ENCODE measurements around the gene CROCC.
"Not testable (repeated sequence)": the region's sequence is repeated elsewhere in the genome, so short reads cannot be mapped to it uniquely, and the experiment has no call there.

Gene CROCC

GRCh38 chr1:16946185-16946584 lies 24.5 kb downstream of the CROCC start:
- not testable (repeated sequence) for H3K9me3 ChIP-seq (ENCODE audit: control insufficient read depth in 2 of 2, low read length in 2 of 2); H3K27me3 ChIP-seq (ENCODE audit: control insufficient read depth in 1 of 2, insufficient read depth in 2 of 2, low read length in 2 of 2); H3K27ac ChIP-seq (ENCODE audit: low read length); H3K4me1 ChIP-seq (ENCODE audit: control insufficient read depth, insufficient read depth, low read length); H3K9ac ChIP-seq (ENCODE audit: low read length in 2 of 2); H3K4me3 ChIP-seq (ENCODE audit: low read length in 2 of 2)
- H3K36me3 ChIP-seq (ENCODE audit: control insufficient read depth in 2 of 2, insufficient read depth in 2 of 2, low read length in 2 of 2), result peaks cover 4 to 27% of the 10 kb centered on the region in 2 donors

- H3K9me3 ChIP-seq (ENCODE audit: control insufficient read depth in 2 of 2, low read length in 2 of 2), result no peaks in the 10 kb centered on the region
- H3K4me1 ChIP-seq (ENCODE audit: control insufficient read depth, insufficient read depth, low read length), result no peaks in the 10 kb centered on the region
- H3K27me3 ChIP-seq (ENCODE audit: control insufficient read depth in 1 of 2, insufficient read depth in 2 of 2, low read length in 2 of 2), result no peaks in the 10 kb centered on the region
- H3K4me3 ChIP-seq (ENCODE audit: low read length in 2 of 2), result no peak overlapping the region
- no peak overlapping the region for H3K27ac ChIP-seq (ENCODE audit: low read length)
- no peak overlapping the region for H3K9ac ChIP-seq (ENCODE audit: low read length in 2 of 2)
- peaks cover 4 to 27% of the 10 kb centered on the region in 2 donors for H3K36me3 ChIP-seq (ENCODE audit: control insufficient read depth in 2 of 2, insufficient read depth in 2 of 2, low read length in 2 of 2)
Observed at GRCh38 chr1:16946646-16947045, 24.9 kb downstream of the CROCC start.

GRCh38 chr1:16948282-16948891 lies 26.7 kb downstream of the CROCC start:
- not testable (repeated sequence) for H3K9ac ChIP-seq (ENCODE audit: low read length in 2 of 2); H3K27ac ChIP-seq (ENCODE audit: low read length)

GRCh38 chr1:16949026-16949425 lies 27.3 kb downstream of the CROCC start:
- H3K36me3 ChIP-seq (ENCODE audit: control insufficient read depth in 2 of 2, insufficient read depth in 2 of 2, low read length in 2 of 2), result peaks cover 0 to 15% of the 10 kb centered on the region in 2 donors
- H3K9me3 ChIP-seq (ENCODE audit: control insufficient read depth in 2 of 2, low read length in 2 of 2); H3K27me3 ChIP-seq (ENCODE audit: control insufficient read depth in 1 of 2, insufficient read depth in 2 of 2, low read length in 2 of 2); H3K4me1 ChIP-seq (ENCODE audit: control insufficient read depth, insufficient read depth, low read length); H3K4me3 ChIP-seq (ENCODE audit: low read length in 2 of 2); H3K9ac ChIP-seq (ENCODE audit: low read length in 2 of 2); H3K27ac ChIP-seq (ENCODE audit: low read length): not testable (repeated sequence)

More at GRCh38 chr1:16948282-16948891, 26.7 kb downstream of the CROCC start:
- H3K4me3 ChIP-seq (ENCODE audit: low read length in 2 of 2); H3K27me3 ChIP-seq (ENCODE audit: control insufficient read depth in 1 of 2, insufficient read depth in 2 of 2, low read length in 2 of 2); H3K9me3 ChIP-seq (ENCODE audit: control insufficient read depth in 2 of 2, low read length in 2 of 2); H3K4me1 ChIP-seq (ENCODE audit: control insufficient read depth, insufficient read depth, low read length): not testable (repeated sequence)
- peaks cover 0 to 20% of the 10 kb centered on the region in 2 donors for H3K36me3 ChIP-seq (ENCODE audit: control insufficient read depth in 2 of 2, insufficient read depth in 2 of 2, low read length in 2 of 2)

GRCh38 chr1:16952376-16952775 lies 30.6 kb downstream of the CROCC start:
- not testable (repeated sequence) for H3K4me1 ChIP-seq (ENCODE audit: control insufficient read depth, insufficient read depth, low read length); H3K9ac ChIP-seq (ENCODE audit: low read length in 2 of 2); H3K27ac ChIP-seq (ENCODE audit: low read length); H3K27me3 ChIP-seq (ENCODE audit: control insufficient read depth in 1 of 2, insufficient read depth in 2 of 2, low read length in 2 of 2); H3K9me3 ChIP-seq (ENCODE audit: control insufficient read depth in 2 of 2, low read length in 2 of 2); H3K4me3 ChIP-seq (ENCODE audit: low read length in 2 of 2)
- peaks cover 8 to 18% of the 10 kb centered on the region in 2 donors for H3K36me3 ChIP-seq (ENCODE audit: control insufficient read depth in 2 of 2, insufficient read depth in 2 of 2, low read length in 2 of 2)

GRCh38 chr1:16954579-16954978 lies 32.8 kb downstream of the CROCC start:
- H3K4me1 ChIP-seq (ENCODE audit: control insufficient read depth, insufficient read depth, low read length), result no peaks in the 10 kb centered on the region
- H3K36me3 ChIP-seq (ENCODE audit: control insufficient read depth in 2 of 2, insufficient read depth in 2 of 2, low read length in 2 of 2), result peaks cover 8 to 18% of the 10 kb centered on the region in 2 donors
- no peak overlapping the region for H3K4me3 ChIP-seq (ENCODE audit: low read length in 2 of 2)
- no peaks in the 10 kb centered on the region for H3K27me3 ChIP-seq (ENCODE audit: control insufficient read depth in 1 of 2, insufficient read depth in 2 of 2, low read length in 2 of 2)
- H3K27ac ChIP-seq (ENCODE audit: low read length), result no peak overlapping the region
- no peaks in the 10 kb centered on the region for H3K9me3 ChIP-seq (ENCODE audit: control insufficient read depth in 2 of 2, low read length in 2 of 2)
- H3K9ac ChIP-seq (ENCODE audit: low read length in 2 of 2), result no peak overlapping the region

- no peaks in the 10 kb centered on the region for H3K4me1 ChIP-seq (ENCODE audit: control insufficient read depth, insufficient read depth, low read length)
- H3K4me3 ChIP-seq (ENCODE audit: low read length in 2 of 2), result no peak overlapping the region
- H3K27ac ChIP-seq (ENCODE audit: low read length), result no peak overlapping the region
- no peaks in the 10 kb centered on the region for H3K27me3 ChIP-seq (ENCODE audit: control insufficient read depth in 1 of 2, insufficient read depth in 2 of 2, low read length in 2 of 2)
- no peak overlapping the region for H3K9ac ChIP-seq (ENCODE audit: low read length in 2 of 2)
- H3K9me3 ChIP-seq (ENCODE audit: control insufficient read depth in 2 of 2, low read length in 2 of 2), result no peaks in the 10 kb centered on the region
- peaks cover 8 to 18% of the 10 kb centered on the region in 2 donors for H3K36me3 ChIP-seq (ENCODE audit: control insufficient read depth in 2 of 2, insufficient read depth in 2 of 2, low read length in 2 of 2)
Observed at GRCh38 chr1:16955186-16955585, 33.5 kb downstream of the CROCC start.

GRCh38 chr1:16956775-16957174 lies 35.0 kb downstream of the CROCC start:
- H3K4me3 ChIP-seq (ENCODE audit: low read length in 2 of 2), result no peak overlapping the region

GRCh38 chr1:16957731-16958130 lies 36.0 kb downstream of the CROCC start:
- Histone ChIP-seq H3K27me3 (ENCODE audit: control insufficient read depth in 1 of 2, insufficient read depth in 2 of 2, low read length in 2 of 2) (no peaks in the 10 kb centered on the region), H3K4me3 (ENCODE audit: low read length in 2 of 2) (no peak overlapping the region), H3K27ac (ENCODE audit: low read length) (no peak overlapping the region), H3K9me3 (ENCODE audit: control insufficient read depth in 2 of 2, low read length in 2 of 2) (no peaks in the 10 kb centered on the region), H3K36me3 (ENCODE audit: control insufficient read depth in 2 of 2, insufficient read depth in 2 of 2, low read length in 2 of 2) (peaks cover 8 to 18% of the 10 kb centered on the region in 2 donors), H3K4me1 (ENCODE audit: control insufficient read depth, insufficient read depth, low read length) (no peaks in the 10 kb centered on the region), H3K9ac (ENCODE audit: low read length in 2 of 2) (no peak overlapping the region)

More at GRCh38 chr1:16956775-16957174, 35.0 kb downstream of the CROCC start:
- Histone ChIP-seq H3K9ac (ENCODE audit: low read length in 2 of 2) (no peak overlapping the region), H3K27me3 (ENCODE audit: control insufficient read depth in 1 of 2, insufficient read depth in 2 of 2, low read length in 2 of 2) (no peaks in the 10 kb centered on the region), H3K4me1 (ENCODE audit: control insufficient read depth, insufficient read depth, low read length) (no peaks in the 10 kb centered on the region), H3K36me3 (ENCODE audit: control insufficient read depth in 2 of 2, insufficient read depth in 2 of 2, low read length in 2 of 2) (peaks cover 8 to 18% of the 10 kb centered on the region in 2 donors), H3K9me3 (ENCODE audit: control insufficient read depth in 2 of 2, low read length in 2 of 2) (no peaks in the 10 kb centered on the region), H3K27ac (ENCODE audit: low read length) (no peak overlapping the region)

GRCh38 chr1:16958475-16958874 lies 36.7 kb downstream of the CROCC start:
- Histone ChIP-seq H3K27ac (ENCODE audit: low read length) (no peak overlapping the region), H3K9me3 (ENCODE audit: control insufficient read depth in 2 of 2, low read length in 2 of 2) (no peaks in the 10 kb centered on the region), H3K9ac (ENCODE audit: low read length in 2 of 2) (no peak overlapping the region), H3K36me3 (ENCODE audit: control insufficient read depth in 2 of 2, insufficient read depth in 2 of 2, low read length in 2 of 2) (peaks cover 8 to 18% of the 10 kb centered on the region in 2 donors), H3K4me3 (ENCODE audit: low read length in 2 of 2) (no peak overlapping the region), H3K27me3 (ENCODE audit: control insufficient read depth in 1 of 2, insufficient read depth in 2 of 2, low read length in 2 of 2) (no peaks in the 10 kb centered on the region), H3K4me1 (ENCODE audit: control insufficient read depth, insufficient read depth, low read length) (no peaks in the 10 kb centered on the region)

- Histone ChIP-seq H3K9me3 (ENCODE audit: control insufficient read depth in 2 of 2, low read length in 2 of 2) (no peaks in the 10 kb centered on the region), H3K36me3 (ENCODE audit: control insufficient read depth in 2 of 2, insufficient read depth in 2 of 2, low read length in 2 of 2) (peaks cover under 1 to 17% of the 10 kb centered on the region in 2 donors), H3K4me1 (ENCODE audit: control insufficient read depth, insufficient read depth, low read length) (no peaks in the 10 kb centered on the region), H3K9ac (ENCODE audit: low read length in 2 of 2) (peak overlapping the region in 1 of 2 donors; percentile 59), H3K4me3 (ENCODE audit: low read length in 2 of 2) (peak overlapping the region; percentile 27 to 69), H3K27me3 (ENCODE audit: control insufficient read depth in 1 of 2, insufficient read depth in 2 of 2, low read length in 2 of 2) (no peaks in the 10 kb centered on the region), H3K27ac (ENCODE audit: low read length) (no peak overlapping the region)
Observed at GRCh38 chr1:16960560-16961296, 39.0 kb downstream of the CROCC start.
